ENCODE results near the gene PSAPL1.

DNA sequence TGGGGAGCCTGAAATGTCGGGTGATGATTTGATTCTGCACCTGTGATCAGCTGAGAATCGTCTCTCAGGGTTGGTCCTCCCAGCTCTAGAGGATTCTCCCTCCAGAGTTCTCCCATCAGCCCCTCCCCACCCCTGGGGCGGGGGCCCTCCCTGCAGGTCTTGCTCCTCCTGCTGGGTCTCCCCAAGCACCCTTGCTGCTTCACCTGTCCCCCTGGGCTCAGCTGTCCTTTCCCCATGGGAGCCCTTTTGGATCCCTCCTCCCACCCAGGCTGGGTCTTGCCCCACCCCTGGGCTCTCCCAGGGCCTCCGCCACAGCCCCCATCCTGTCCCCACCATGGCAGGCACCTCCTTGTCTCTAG is 22.2 kb downstream of the PSAPL1 start:
- no peak for TF ChIP-seq EP300 (IDR thresholded peaks at IDR 0.05)
- TF ChIP-seq, protein P1, sequence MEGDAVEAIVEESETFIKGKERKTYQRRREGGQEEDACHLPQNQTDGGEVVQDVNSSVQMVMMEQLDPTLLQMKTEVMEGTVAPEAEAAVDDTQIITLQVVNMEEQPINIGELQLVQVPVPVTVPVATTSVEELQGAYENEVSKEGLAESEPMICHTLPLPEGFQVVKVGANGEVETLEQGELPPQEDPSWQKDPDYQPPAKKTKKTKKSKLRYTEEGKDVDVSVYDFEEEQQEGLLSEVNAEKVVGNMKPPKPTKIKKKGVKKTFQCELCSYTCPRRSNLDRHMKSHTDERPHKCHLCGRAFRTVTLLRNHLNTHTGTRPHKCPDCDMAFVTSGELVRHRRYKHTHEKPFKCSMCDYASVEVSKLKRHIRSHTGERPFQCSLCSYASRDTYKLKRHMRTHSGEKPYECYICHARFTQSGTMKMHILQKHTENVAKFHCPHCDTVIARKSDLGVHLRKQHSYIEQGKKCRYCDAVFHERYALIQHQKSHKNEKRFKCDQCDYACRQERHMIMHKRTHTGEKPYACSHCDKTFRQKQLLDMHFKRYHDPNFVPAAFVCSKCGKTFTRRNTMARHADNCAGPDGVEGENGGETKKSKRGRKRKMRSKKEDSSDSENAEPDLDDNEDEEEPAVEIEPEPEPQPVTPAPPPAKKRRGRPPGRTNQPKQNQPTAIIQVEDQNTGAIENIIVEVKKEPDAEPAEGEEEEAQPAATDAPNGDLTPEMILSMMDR (IDR thresholded peaks at IDR 0.05): no peak
